CD14-positive monocyte (primary cell): ENCODE data around the gene NRG4. TPM values are rescaled to one million over a fixed set of nuclear protein-coding genes. Genes with fewer than 3 reads are reported as not detected.

Experiments used
- DNase-seq, 3 donors: peaks; one replicate each; pipeline ENCODE4 v3.0.0-alpha.2; 2011 to 2022
- H2AFZ ChIP-seq: 2 replicates; pipeline ENCODE4 v1.6.0; 2012; ENCODE audit warnings: mild to moderate bottlenecking, low read depth, low read length, inconsistent platforms; ENCODE audit not compliant: insufficient read depth, poor library complexity, severe bottlenecking
- H3K27ac ChIP-seq, 2 donors: 1 replicate in 1 of 2; 2 replicates in 1 of 2; pipeline ENCODE4 v1.5.1; 2012 to 2013; ENCODE audit warnings: low read length in 2 of 2, control low read depth in 1 of 2, inconsistent platforms in 1 of 2, low read depth in 1 of 2, mild to moderate bottlenecking in 1 of 2
- H3K27me3 ChIP-seq, 2 donors: one replicate each; pipeline versions ENCODE4 v1.6.0 to v1.6.1; 2011 to 2013; ENCODE audit warnings: low read length in 2 of 2; ENCODE audit not compliant: control insufficient read depth in 2 of 2, insufficient read depth in 2 of 2
- H3K36me3 ChIP-seq, 2 donors: replicated peaks in 1 of 2; 1 replicate in 1 of 2; 2 replicates in 1 of 2; pipeline versions ENCODE4 v1.5.1 to v1.6.1; 2012 to 2013; ENCODE audit warnings: low read length in 2 of 2, control low read depth in 1 of 2, inconsistent platforms in 1 of 2, mild to moderate bottlenecking in 1 of 2; ENCODE audit not compliant: insufficient read depth in 2 of 2, control insufficient read depth in 1 of 2
- H3K4me1 ChIP-seq, 2 donors: 1 replicate in 1 of 2; 2 replicates in 1 of 2; pipeline versions ENCODE4 v1.5.1 to v1.6.1; 2012 to 2013; ENCODE audit warnings: low read length in 2 of 2, control low read depth in 1 of 2, inconsistent platforms in 1 of 2, mild to moderate bottlenecking in 1 of 2, moderate library complexity in 1 of 2; ENCODE audit not compliant: insufficient read depth in 2 of 2, control insufficient read depth in 1 of 2
- H3K4me2 ChIP-seq: replicated peaks from 2 replicates; pipeline ENCODE3; 2012; ENCODE audit warnings: low read length, moderate library complexity, mild to moderate bottlenecking; ENCODE audit not compliant: poor library complexity, severe bottlenecking; ENCODE audit errors: extremely low read depth
- H3K4me3 ChIP-seq, 3 experiments: fragments of 200-600 bp in 1 of 3; sonication (generic) in 1 of 3; replicated peaks in 1 of 3; 1 replicate in 2 of 3; 2 replicates in 1 of 3; pipeline ENCODE4 v1.5.1; 2011 to 2013; ENCODE audit warnings: low read length in 3 of 3, mild to moderate bottlenecking in 3 of 3, control low read depth in 2 of 3, low read depth in 2 of 3, inconsistent platforms in 1 of 3, moderate library complexity in 1 of 3
- H3K79me2 ChIP-seq: 2 replicates; pipeline ENCODE4 v1.6.0; 2012; ENCODE audit warnings: mild to moderate bottlenecking, control low read depth, inconsistent platforms, low read length, moderate library complexity; ENCODE audit not compliant: insufficient read depth
- H3K9ac ChIP-seq: 2 replicates; pipeline ENCODE4 v1.6.0; 2017; ENCODE audit warnings: low read length, mild to moderate bottlenecking; ENCODE audit not compliant: insufficient read depth, poor library complexity, severe bottlenecking
- H3K9me3 ChIP-seq, 2 donors: replicated peaks in 1 of 2; 1 replicate in 1 of 2; 2 replicates in 1 of 2; pipeline versions ENCODE4 v1.5.1 to v1.6.1; 2012 to 2013; ENCODE audit warnings: low read length in 2 of 2, control low read depth in 1 of 2; ENCODE audit not compliant: control insufficient read depth in 1 of 2, insufficient read depth in 1 of 2
- H4K20me1 ChIP-seq: 2 replicates; pipeline ENCODE4 v1.6.0; 2012; ENCODE audit warnings: mild to moderate bottlenecking, low read length, control low read depth, moderate library complexity; ENCODE audit not compliant: insufficient read depth
- H3K27ac Mint-ChIP-seq, 7 donors: one replicate each; pipeline ENCODE4 v1.8.0; 2020; ENCODE audit warnings: mild to moderate bottlenecking in 7 of 7, mixed read lengths in 7 of 7, moderate library complexity in 6 of 7, inconsistent platforms in 2 of 7
- H3K27me3 Mint-ChIP-seq, 3 donors: one replicate each; pipeline ENCODE4 v1.8.0; 2021 to 2022; ENCODE audit warnings: low read depth in 3 of 3, mild to moderate bottlenecking in 3 of 3, mixed read lengths in 3 of 3, moderate library complexity in 3 of 3, inconsistent platforms in 1 of 3
- H3K36me3 Mint-ChIP-seq, 2 donors: one replicate each; pipeline ENCODE4 v1.8.0; 2020; ENCODE audit warnings: mixed read lengths in 2 of 2, inconsistent platforms in 1 of 2, mild to moderate bottlenecking in 1 of 2
- H3K4me1 Mint-ChIP-seq: one replicate; pipeline ENCODE4 v1.8.0; 2020; ENCODE audit warnings: mild to moderate bottlenecking, mixed read lengths
- H3K4me3 Mint-ChIP-seq, 2 donors: one replicate each; pipeline ENCODE4 v1.8.0; 2020; ENCODE audit warnings: mild to moderate bottlenecking in 2 of 2, mixed read lengths in 2 of 2, moderate library complexity in 1 of 2
- H3K9me3 Mint-ChIP-seq, 7 donors: one replicate each; pipeline ENCODE4 v1.8.0; 2020 to 2022; ENCODE audit warnings: mixed read lengths in 7 of 7, mild to moderate bottlenecking in 6 of 7, moderate library complexity in 6 of 7, inconsistent platforms in 2 of 7
- WGBS: methylation state at CpG from one replicate; pipeline ENCODE4 v1.1.5; 2013; ENCODE audit warnings: missing lambda C conversion rate; ENCODE audit not compliant: insufficient coverage; 5-methylcytosine and 5-hydroxymethylcytosine counted together
- intact Hi-C, 2 donors: fragments of 100-400 bp; cut with micrococcal nuclease; formaldehyde crosslinking; loops; one replicate each; pipeline versions ENCODE4 v1.15.0 to v1.15.1; 2023
- polyA plus RNA-seq, 3 donors: library from polyadenylated mRNA; depleted of rRNA in 1 of 3; unstranded in 2 of 3; stranded (reverse) in 1 of 3; fragments of 300-500 nt in 2 of 3; fragments of >200 nt in 1 of 3; fragmentation: Illumina TruSeq in 2 of 3; gene quantifications; 1 replicate in 2 of 3; 2 replicates in 1 of 3; pipeline ENCODE4 v1.2.3, GENCODE V29; 2012 to 2021
- TF ChIP-seq, protein P1 (sequence below): fragments of 200-600 bp; IDR thresholded peaks from one replicate; pipeline ENCODE4 v1.8.0; 2022; ENCODE audit warnings: antibody characterized with exemption, mild to moderate bottlenecking

NRG4 gene
- polyA plus RNA-seq, 3 donors: 0.13 to 0.44 (median 0.20) TPM

GRCh38 chr15:75926931-75927330, 85.3 kb downstream of the NRG4 start:
- TF ChIP-seq, protein P1, sequence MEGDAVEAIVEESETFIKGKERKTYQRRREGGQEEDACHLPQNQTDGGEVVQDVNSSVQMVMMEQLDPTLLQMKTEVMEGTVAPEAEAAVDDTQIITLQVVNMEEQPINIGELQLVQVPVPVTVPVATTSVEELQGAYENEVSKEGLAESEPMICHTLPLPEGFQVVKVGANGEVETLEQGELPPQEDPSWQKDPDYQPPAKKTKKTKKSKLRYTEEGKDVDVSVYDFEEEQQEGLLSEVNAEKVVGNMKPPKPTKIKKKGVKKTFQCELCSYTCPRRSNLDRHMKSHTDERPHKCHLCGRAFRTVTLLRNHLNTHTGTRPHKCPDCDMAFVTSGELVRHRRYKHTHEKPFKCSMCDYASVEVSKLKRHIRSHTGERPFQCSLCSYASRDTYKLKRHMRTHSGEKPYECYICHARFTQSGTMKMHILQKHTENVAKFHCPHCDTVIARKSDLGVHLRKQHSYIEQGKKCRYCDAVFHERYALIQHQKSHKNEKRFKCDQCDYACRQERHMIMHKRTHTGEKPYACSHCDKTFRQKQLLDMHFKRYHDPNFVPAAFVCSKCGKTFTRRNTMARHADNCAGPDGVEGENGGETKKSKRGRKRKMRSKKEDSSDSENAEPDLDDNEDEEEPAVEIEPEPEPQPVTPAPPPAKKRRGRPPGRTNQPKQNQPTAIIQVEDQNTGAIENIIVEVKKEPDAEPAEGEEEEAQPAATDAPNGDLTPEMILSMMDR: no peak
- H3K27ac ChIP-seq: no peak overlapping the region
- no peaks in the 10 kb centered on the region for H3K79me2 ChIP-seq
- Mint-ChIP-seq H3K4me1 (peaks cover 15% of the 10 kb centered on the region), H3K36me3 (peaks cover 56 to 61% of the 10 kb centered on the region in 2 donors), H3K27ac (peak overlapping the region in 3 of 7 donors; percentile 14 to 38 (median 37)), H3K9me3 (no peaks in the 10 kb centered on the region), H3K27me3 (no peaks in the 10 kb centered on the region), H3K4me3 (no peak overlapping the region)
- H3K4me1 ChIP-seq: peaks cover 0 to 9% of the 10 kb centered on the region in 2 donors
- intact Hi-C loops: loop anchor here in 1 of 2 donors (5.0 kb wide), 1 partner anchor 210 kb away; no protein-coding TSS in a partner anchor
- no peak for DNase-seq
- peaks cover 31 to 79% of the 10 kb centered on the region in 2 donors for H3K36me3 ChIP-seq
- H3K4me3 ChIP-seq: no peak overlapping the region
- no peak overlapping the region for H3K9ac ChIP-seq
- H3K27me3 ChIP-seq: no peaks in the 10 kb centered on the region
- no peaks in the 10 kb centered on the region for H4K20me1 ChIP-seq
- no peak overlapping the region for H2AFZ ChIP-seq
- no peaks in the 10 kb centered on the region for H3K9me3 ChIP-seq
- H3K4me2 ChIP-seq: no peak overlapping the region
- WGBS: 100% methylated on average over 3 of the region's 3 CpGs

DNA sequence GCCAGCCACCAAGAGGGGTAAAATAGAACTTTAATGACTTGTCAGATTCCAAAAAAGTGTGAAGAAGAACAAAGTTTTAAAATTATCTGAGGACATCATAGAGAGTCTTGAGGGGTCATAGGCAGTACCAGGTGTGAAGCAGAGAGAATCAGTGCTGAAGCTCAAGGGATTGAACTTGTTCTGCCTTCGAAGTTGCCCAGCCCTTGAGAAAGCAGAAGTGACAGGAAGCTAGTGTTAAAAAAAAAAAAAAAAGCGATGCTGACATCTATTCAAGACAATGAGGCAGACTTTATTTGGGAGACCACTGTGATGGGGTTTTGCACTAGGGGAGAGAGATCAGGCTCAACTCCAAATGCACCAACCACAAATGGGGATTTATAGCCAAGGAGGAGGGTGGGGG, 86.8 kb downstream of the NRG4 start:
- peak in 1 of 3 donors; percentile 4 for DNase-seq
- Histone ChIP-seq H2AFZ (no peak overlapping the region), H3K27me3 (no peaks in the 10 kb centered on the region), H3K4me2 (no peak overlapping the region), H3K27ac (no peak overlapping the region), H3K79me2 (no peaks in the 10 kb centered on the region), H3K9ac (no peak overlapping the region), H3K9me3 (no peaks in the 10 kb centered on the region), H3K4me1 (peaks cover 0 to 9% of the 10 kb centered on the region in 2 donors), H3K4me3 (no peak overlapping the region), H4K20me1 (no peaks in the 10 kb centered on the region), H3K36me3 (peaks cover 27 to 75% of the 10 kb centered on the region in 2 donors)
- H3K9me3 Mint-ChIP-seq: no peaks in the 10 kb centered on the region
- intact Hi-C loops: loop anchor here in 1 of 2 donors (5.0 kb wide), 1 partner anchor 212 kb away; no protein-coding TSS in a partner anchor
- H3K27me3 Mint-ChIP-seq: no peaks in the 10 kb centered on the region
- 13% methylated on average over 1 of the region's 2 CpGs for WGBS
- H3K36me3 Mint-ChIP-seq: peaks cover 48 to 53% of the 10 kb centered on the region in 2 donors
- no peak overlapping the region for H3K4me3 Mint-ChIP-seq
- TF ChIP-seq, protein P1: no peak
- peak overlapping the region in 1 of 7 donors; percentile 30 for H3K27ac Mint-ChIP-seq
- peaks cover 15% of the 10 kb centered on the region for H3K4me1 Mint-ChIP-seq
